ENCODE results near the gene AKT2. TPM values are rescaled to one million over a fixed set of nuclear protein-coding genes. Genes with fewer than 3 reads are reported as not detected.

The AKT2 gene
- total RNA-seq, 1 experiment from 2014 or later = 141 TPM

- no peaks in the 10 kb centered on the region for H3K27me3 ChIP-seq (ENCODE audit: insufficient read depth, low read length)
- ChIA-PET CTCF (interaction anchor here (0.8 to 1.0 kb wide), 2 partner anchors 17 to 35 kb away, joined by 4 to 7 read pairs; no protein-coding TSS in a partner anchor), POLR2A (interaction anchor here (1.3 to 1.6 kb wide), 2 partner anchors 11 to 17 kb away, joined by 4 to 6 read pairs; no protein-coding TSS in a partner anchor), RAD21 (ENCODE audit: low non-redundant PET in 1 of 2, low total read pairs in 2 of 2, uncharacterized antibody in 2 of 2, unreplicated experiment in 2 of 2) (interaction anchor here in 1 of 2 experiments (0.8 to 1.8 kb wide), 2 partner anchors 10 to 44 kb away, joined by 3 read pairs; partner anchors contain the start of gene MAP3K10)
- peak; percentile 98 for ATAC-seq
- H3K4me1 ChIP-seq (ENCODE audit: control insufficient read depth in 1 of 2, insufficient read depth in 2 of 2, low read length in 2 of 2) = peaks cover 26 to 28% of the 10 kb centered on the region in 2 experiments
- H3K4me2 ChIP-seq (ENCODE audit: low read length) = peak overlapping the region; percentile 70
- H3K36me3 ChIP-seq (ENCODE audit: control insufficient read depth in 1 of 2, insufficient read depth in 2 of 2, low read length in 2 of 2) = no peaks in the 10 kb centered on the region
- no TSS peak for BruUV-seq (replicated peaks)
- no peak overlapping the region for H2AFZ ChIP-seq (ENCODE audit: low read depth, low read length, poor library complexity, severe bottlenecking)
- H3K9me2 ChIP-seq (ENCODE audit: insufficient read depth) = no peaks in the 10 kb centered on the region
- intact Hi-C loops (cut with micrococcal nuclease) = no loop called here
- H3K4me3 ChIP-seq (replicated peaks in 1 of 2; ENCODE audit: low read depth in 1 of 2, low read length in 2 of 2) = peak overlapping the region in 1 of 2 experiments; percentile 22; a peak in 1 of 4 replicates
- DNase-seq (ENCODE audit: low read depth, low spot score) = peak; percentile 51
- H3K79me2 ChIP-seq (ENCODE audit: insufficient read depth, low read length) = no peaks in the 10 kb centered on the region
- H3K9me3 ChIP-seq (ENCODE audit: control insufficient read depth in 1 of 2, insufficient read depth in 1 of 2, low read depth in 1 of 2, low read length in 2 of 2) = no peaks in the 10 kb centered on the region
- peak overlapping the region; percentile 77 for H3K27ac ChIP-seq (ENCODE audit: low read depth, low read length)
- no peaks in the 10 kb centered on the region for H4K20me1 ChIP-seq (ENCODE audit: insufficient read depth)
- H3K9ac ChIP-seq (ENCODE audit: low read length) = peak overlapping the region; percentile 32
- TF ChIP-seq TCF7L2 (IDR thresholded peaks at IDR 0.05; ENCODE audit: borderline replicate concordance, extremely low read depth, insufficient read depth, insufficient read length) (peak; percentile 68), YY1 (IDR thresholded peaks at IDR 0.05; ENCODE audit: extremely low read depth, insufficient replicate concordance, low read depth, low read length) (no peak), MAX (IDR thresholded peaks at IDR 0.05) (peak; percentile 36; the same call in 1 of the 2 replicates), RAD21 (IDR thresholded peaks at IDR 0.05; ENCODE audit: low read depth) (no peak), ATF3 (IDR thresholded peaks at IDR 0.05) (no peak), REST (IDR thresholded peaks at IDR 0.05; ENCODE audit: low read depth) (no peak), CTCF (IDR thresholded peaks at IDR 0.05 in 2 of 3, conservative IDR thresholded peaks at IDR 0.05 in 1 of 3; ENCODE audit: borderline replicate concordance in 1 of 3, insufficient read depth in 1 of 3, low read depth in 2 of 3, low read length in 2 of 3) (no peak), FOSL1 (IDR thresholded peaks at IDR 0.05; ENCODE audit: low read depth) (peak; percentile 72), ZNF274 (IDR thresholded peaks at IDR 0.05; ENCODE audit: low read depth, low read length) (no peak), ZFX (IDR thresholded peaks at IDR 0.05) (no peak), CEBPB (IDR thresholded peaks at IDR 0.05; ENCODE audit: low read depth) (no peak), POLR2AphosphoS5 (IDR thresholded peaks at IDR 0.05; ENCODE audit: low read depth, low read length) (peak; percentile 25; the same call in 1 of the 2 replicates), JUND (IDR thresholded peaks at IDR 0.05) (peak; percentile 74), SRF (IDR thresholded peaks at IDR 0.05; ENCODE audit: low read depth) (no peak), ELF1 (IDR thresholded peaks at IDR 0.05; ENCODE audit: borderline replicate concordance, low read depth) (no peak), EGR1 (IDR thresholded peaks at IDR 0.05; ENCODE audit: low read depth) (no peak), EZH2phosphoT487 (IDR thresholded peaks at IDR 0.05; ENCODE audit: borderline replicate concordance) (no peak), ZBTB33 (IDR thresholded peaks at IDR 0.05; ENCODE audit: extremely low read depth, insufficient replicate concordance, low read length) (no peak)
Measured at GRCh38 chr19:40200341-40201099, 84.6 kb downstream of the AKT2 start.
